ENCODE data around the gene SLC45A1. TPM values are rescaled to one million over a fixed set of nuclear protein-coding genes. Genes with fewer than 3 reads are reported as not detected.
A peak's percentile ranks its signal among the peaks of the same experiment; 100 is the strongest.

SLC45A1 gene
- total RNA-seq, 4 donors from 2014 or later, result 5.4 to 15.1 (median 7.6) TPM

- no peak for TF ChIP-seq CTCF (IDR thresholded peaks at IDR 0.05)
- TF ChIP-seq EP300 (IDR thresholded peaks at IDR 0.05), result no peak
- TF ChIP-seq POLR2A (IDR thresholded peaks at IDR 0.05), result no peak
- Histone ChIP-seq H3K4me3 (no peak overlapping the region), H3K27me3 (no peaks in the 10 kb centered on the region), H3K9me3 (no peaks in the 10 kb centered on the region), H3K27ac (peak overlapping the region in 2 of 4 donors; percentile 85), H3K36me3 (peaks cover 0 to 31% (median 7%) of the 10 kb centered on the region in 3 donors), H3K4me1 (peaks cover 0 to 51% (median 26%) of the 10 kb centered on the region in 4 donors)
- DNase-seq (ENCODE audit: low spot score in 2 of 2), result no peak
- 83 to 88% methylated on average over 17 to 19 of the region's 24 CpGs for WGBS, 2 donors
Measured at GRCh38 chr1:8350914-8351684, 33.2 kb downstream of the SLC45A1 start.

GRCh38 chr1:8351693-8352470 lies 34.0 kb downstream of the SLC45A1 start:
- H3K4me1 ChIP-seq, result peaks cover 0 to 51% (median 26%) of the 10 kb centered on the region in 4 donors
- no peak for TF ChIP-seq POLR2A (IDR thresholded peaks at IDR 0.05)
- TF ChIP-seq CTCF (IDR thresholded peaks at IDR 0.05), result peak; percentile 52 to 64 (median 58)
- H3K36me3 ChIP-seq, result peaks cover 0 to 39% (median 14%) of the 10 kb centered on the region in 3 donors
- H3K4me3 ChIP-seq, result no peak overlapping the region
- H3K9me3 ChIP-seq, result no peaks in the 10 kb centered on the region
- peak overlapping the region; percentile 41 to 85 (median 68) for H3K27ac ChIP-seq
- WGBS, 2 donors, result 75 to 76% methylated on average over 13 of the region's 13 CpGs
- no peaks in the 10 kb centered on the region for H3K27me3 ChIP-seq
- no peak for DNase-seq (ENCODE audit: low spot score in 2 of 2)

GRCh38 chr1:8352471-8352845 lies 34.5 kb downstream of the SLC45A1 start:
- H3K27ac ChIP-seq, result peak overlapping the region; percentile 41 to 85 (median 68)
- no peaks in the 10 kb centered on the region for H3K9me3 ChIP-seq
- peaks cover 3 to 45% (median 20%) of the 10 kb centered on the region in 3 donors for H3K36me3 ChIP-seq
- no peaks in the 10 kb centered on the region for H3K27me3 ChIP-seq
- DNase-seq (ENCODE audit: low spot score in 2 of 2), result no peak
- TF ChIP-seq CTCF (IDR thresholded peaks at IDR 0.05), result no peak
- TF ChIP-seq EP300 (IDR thresholded peaks at IDR 0.05), result no peak
- no peak for TF ChIP-seq POLR2A (IDR thresholded peaks at IDR 0.05)
- H3K4me3 ChIP-seq, result no peak overlapping the region
- 43 to 45% methylated on average over 15 of the region's 15 CpGs for WGBS, 2 donors
- peaks cover 0 to 54% (median 26%) of the 10 kb centered on the region in 4 donors for H3K4me1 ChIP-seq

- TF ChIP-seq POLR2A (IDR thresholded peaks at IDR 0.05) (no peak), EP300 (IDR thresholded peaks at IDR 0.05) (peak in 1 of 2 donors; percentile 49), CTCF (IDR thresholded peaks at IDR 0.05) (no peak)
- H3K4me1 ChIP-seq, result peaks cover 0 to 55% (median 26%) of the 10 kb centered on the region in 4 donors
- peaks cover 3 to 52% (median 26%) of the 10 kb centered on the region in 3 donors for H3K36me3 ChIP-seq
- 34 to 40% methylated on average over 13 to 19 of the region's 21 CpGs for WGBS, 2 donors
- H3K4me3 ChIP-seq, result no peak overlapping the region
- DNase-seq (ENCODE audit: low spot score in 2 of 2), result no peak
- peak overlapping the region; percentile 41 to 85 (median 68) for H3K27ac ChIP-seq
- no peaks in the 10 kb centered on the region for H3K27me3 ChIP-seq
- no peaks in the 10 kb centered on the region for H3K9me3 ChIP-seq
Measured at GRCh38 chr1:8352886-8353785, 35.2 kb downstream of the SLC45A1 start.
